ENCODE results near the gene SIL1. TPM values are rescaled to one million over a fixed set of nuclear protein-coding genes. Genes with fewer than 3 reads are reported as not detected.

SIL1 gene
- total RNA-seq, result 27.3 and 29.9 TPM in 2 replicates

GRCh38 chr5:139197710-139198669, at the start of gene SIL1:
Gene SIL1 (minus strand): TSS chr5:139198368. CDS start chr5:139127843, 70,525 bp downstream.
- Histone ChIP-seq H3K4me3 (ENCODE audit: low read depth, low read length) (peak within 1 kb of the TSS; percentile 87), H3K27me3 (ENCODE audit: control insufficient read depth, insufficient read depth, low read length) (no peaks in the 10 kb centered on the region), H3K36me3 (ENCODE audit: control insufficient read depth, insufficient read depth, low read length) (no peaks in the 10 kb centered on the region)
- no peak for TF ChIP-seq CTCF (IDR thresholded peaks at IDR 0.05; ENCODE audit: insufficient read depth, low read length, poor library complexity, severe bottlenecking)
- peak; percentile 74 for DNase-seq (ENCODE audit: low read depth)

GRCh38 chr5:139246394-139246793, 48.2 kb upstream of the SIL1 start:
- H3K4me3 ChIP-seq (ENCODE audit: low read depth, low read length), result no peak overlapping the region
- DNase-seq (ENCODE audit: low read depth), result no peak
- H3K27me3 ChIP-seq (ENCODE audit: control insufficient read depth, insufficient read depth, low read length), result no peaks in the 10 kb centered on the region
- TF ChIP-seq CTCF (IDR thresholded peaks at IDR 0.05; ENCODE audit: insufficient read depth, low read length, poor library complexity, severe bottlenecking), result no peak
- H3K36me3 ChIP-seq (ENCODE audit: control insufficient read depth, insufficient read depth, low read length), result no peaks in the 10 kb centered on the region

- TF ChIP-seq CTCF (IDR thresholded peaks at IDR 0.05; ENCODE audit: insufficient read depth, low read length, poor library complexity, severe bottlenecking), result no peak
- Histone ChIP-seq H3K27me3 (ENCODE audit: control insufficient read depth, insufficient read depth, low read length) (no peaks in the 10 kb centered on the region), H3K36me3 (ENCODE audit: control insufficient read depth, insufficient read depth, low read length) (no peaks in the 10 kb centered on the region), H3K4me3 (ENCODE audit: low read depth, low read length) (no peak overlapping the region)
- DNase-seq (ENCODE audit: low read depth), result no peak
Observed at GRCh38 chr5:139245637-139246339, 47.6 kb upstream of the SIL1 start.

- no peak for TF ChIP-seq CTCF (IDR thresholded peaks at IDR 0.05; ENCODE audit: insufficient read depth, low read length, poor library complexity, severe bottlenecking)
- Histone ChIP-seq H3K4me3 (ENCODE audit: low read depth, low read length) (no peak overlapping the region), H3K36me3 (ENCODE audit: control insufficient read depth, insufficient read depth, low read length) (no peaks in the 10 kb centered on the region), H3K27me3 (ENCODE audit: control insufficient read depth, insufficient read depth, low read length) (peaks cover 4% of the 10 kb centered on the region)
- DNase-seq (ENCODE audit: low read depth), result no peak
Observed at GRCh38 chr5:139243425-139243970, 45.3 kb upstream of the SIL1 start.

- Histone ChIP-seq H3K4me3 (ENCODE audit: low read depth, low read length) (no peak overlapping the region), H3K36me3 (ENCODE audit: control insufficient read depth, insufficient read depth, low read length) (no peaks in the 10 kb centered on the region), H3K27me3 (ENCODE audit: control insufficient read depth, insufficient read depth, low read length) (peaks cover 4% of the 10 kb centered on the region)
- TF ChIP-seq CTCF (IDR thresholded peaks at IDR 0.05; ENCODE audit: insufficient read depth, low read length, poor library complexity, severe bottlenecking), result no peak
- DNase-seq (ENCODE audit: low read depth), result no peak
Observed at GRCh38 chr5:139241139-139241538, 43.0 kb upstream of the SIL1 start.
